HG03103 (cell line): ENCODE data around the gene LAIR1.

ENCODE experiments used
- ATAC-seq: cut with Tn5 transposase; IDR thresholded peaks from one replicate; pipeline ENCODE4 v1.9.1; 2021; ENCODE audit warnings: low read depth; ENCODE audit not compliant: unreplicated experiment

Gene LAIR1

GRCh38 chr19:54319892-54320670 is 44.6 kb downstream of the LAIR1 start:
- no peak for ATAC-seq

- ATAC-seq, result no peak
Observed at GRCh38 chr19:54319049-54319448, 45.7 kb downstream of the LAIR1 start.

- no peak for ATAC-seq
Observed at GRCh38 chr19:54317965-54318240, 46.8 kb downstream of the LAIR1 start.

GRCh38 chr19:54317108-54317964 is 47.4 kb downstream of the LAIR1 start:
- no peak for ATAC-seq

- ATAC-seq, result no peak
Observed at GRCh38 chr19:54316746-54317107, 48.0 kb downstream of the LAIR1 start.

- no peak for ATAC-seq
Observed at GRCh38 chr19:54315956-54316355, 48.8 kb downstream of the LAIR1 start.

GRCh38 chr19:54312436-54313377 is 52.0 kb downstream of the LAIR1 start, which contains the start of gene LILRA5:
LILRA5 (minus strand) TSS chr19:54313166; CDS start chr19:54313019, 147 bp downstream.
- ATAC-seq, result no peak

GRCh38 chr19:54312011-54312410 is 52.7 kb downstream of the LAIR1 start:
- ATAC-seq, result no peak

GRCh38 chr19:54311486-54311885 is 53.2 kb downstream of the LAIR1 start:
- no peak for ATAC-seq

- ATAC-seq, result no peak
Observed at GRCh38 chr19:54310543-54310942, 54.2 kb downstream of the LAIR1 start.

- no peak for ATAC-seq
Observed at GRCh38 chr19:54309811-54310210, 54.9 kb downstream of the LAIR1 start.

- no peak for ATAC-seq
Observed at GRCh38 chr19:54307389-54308020, 57.2 kb downstream of the LAIR1 start.

- no peak for ATAC-seq
Observed at GRCh38 chr19:54305141-54305540, 59.6 kb downstream of the LAIR1 start.

GRCh38 chr19:54302257-54302656 is 62.5 kb downstream of the LAIR1 start:
- no peak for ATAC-seq
